HepG2 (cell line): Measurements from ENCODE around the gene OOSP1. TPM values are rescaled to one million over a fixed set of nuclear protein-coding genes. Genes with fewer than 3 reads are reported as not detected.

Source experiments
- ATAC-seq: fragments of 200-7000 bp; cut with Tn5 transposase; 3 replicates; pipeline ENCODE4 v1.9.1; 2020; ENCODE audit warnings: mild to moderate bottlenecking, moderate library complexity
- BruUV-seq: library from RNA; stranded (reverse); fragments of 400-500 nt; replicated peaks from 2 replicates; lab custom pipeline; 2021; lab: Mats Ljungman, UMichigan
- CTCF ChIA-PET: fragments of 300-600 bp; formaldehyde crosslinking; extraction: SDS; loops from one replicate; lab custom pipeline; 2021; ENCODE audit warnings: low total read pairs, inconsistent platforms, low intra/inter-chr PET ratio; lab: Yijun Ruan, JAX
- POLR2A ChIA-PET: fragments of 350-600 bp; sonication (Branson Sonifier 250); formaldehyde crosslinking; loops from one replicate; lab custom pipeline; 2020; ENCODE audit warnings: antibody characterized with exemption, inconsistent platforms; lab: Yijun Ruan, JAX
- DNase-seq: peaks from one replicate; pipeline ENCODE4 v3.0.0-alpha.2; 2015; ENCODE audit warnings: low spot score
- FAIRE-seq: peaks from 3 replicates; lab custom pipeline; 2011; peaks lifted over from hg19 to GRCh38; lab: Jason Lieb, UNC
- H2AFZ ChIP-seq: one replicate; pipeline ENCODE4 v1.6.1; 2011; ENCODE audit warnings: low read length, inconsistent platforms
- H3K27ac ChIP-seq: fragments of 300-600 bp; 3 replicates; pipeline ENCODE4 v1.8.0; 2011; ENCODE audit warnings: mixed run types, mild to moderate bottlenecking, mixed read lengths, low read length, inconsistent platforms; ENCODE audit not compliant: insufficient read depth; ENCODE audit errors: extremely low read length
- H3K27me3 ChIP-seq, 2 experiments: fragments of 200-600 bp in 1 of 2; 2 replicates in 1 of 2; 3 replicates in 1 of 2; pipeline versions ENCODE4 v1.6.0 to v1.8.0; 2011; ENCODE audit warnings: low read length in 2 of 2, mild to moderate bottlenecking in 2 of 2, moderate library complexity in 2 of 2, inconsistent platforms in 1 of 2; ENCODE audit not compliant: insufficient read depth in 2 of 2, control insufficient read depth in 1 of 2
- H3K36me3 ChIP-seq, 2 experiments: fragments of 200-600 bp in 1 of 2; replicated peaks in 1 of 2; 2 replicates in 1 of 2; 3 replicates in 1 of 2; pipeline versions ENCODE4 v1.5.1 to v1.8.0; 2011; ENCODE audit warnings: low read length in 2 of 2, inconsistent platforms in 1 of 2; ENCODE audit not compliant: insufficient read depth in 2 of 2, control insufficient read depth in 1 of 2
- H3K4me1 ChIP-seq: 2 replicates; pipeline ENCODE4 v1.5.1; 2012; ENCODE audit warnings: low read length, inconsistent platforms; ENCODE audit not compliant: insufficient read depth
- H3K4me2 ChIP-seq: 2 replicates; pipeline ENCODE4 v1.6.0; 2011; ENCODE audit warnings: low read depth, low read length, inconsistent platforms
- H3K4me3 ChIP-seq, 3 experiments: fragments of 200-600 bp in 1 of 3; sonication (generic), shearing (Covaris generic) in 1 of 3; replicated peaks in 1 of 3; 2 replicates each; pipeline ENCODE4 v1.5.1; 2011 to 2016; ENCODE audit warnings: low read length in 3 of 3, inconsistent platforms in 2 of 3, low read depth in 2 of 3, mild to moderate bottlenecking in 2 of 3, control low read depth in 1 of 3, mixed read lengths in 1 of 3; ENCODE audit not compliant: insufficient read depth in 1 of 3
- H3K79me2 ChIP-seq: one replicate; pipeline ENCODE4 v1.6.1; 2011; ENCODE audit warnings: low read length, inconsistent platforms; ENCODE audit not compliant: insufficient read depth
- H3K9ac ChIP-seq: 2 replicates; pipeline ENCODE4 v1.6.0; 2011; ENCODE audit warnings: mild to moderate bottlenecking, low read depth, low read length, inconsistent platforms; ENCODE audit not compliant: insufficient read depth
- H3K9me3 ChIP-seq: 2 replicates; pipeline ENCODE4 v1.5.1; 2012; ENCODE audit warnings: mild to moderate bottlenecking, low read length
- H4K20me1 ChIP-seq: 2 replicates; pipeline ENCODE4 v1.6.0; 2011; ENCODE audit warnings: inconsistent platforms, mild to moderate bottlenecking, low read length, moderate library complexity; ENCODE audit not compliant: insufficient read depth
- MTF2 ChIP-seq: sonication (generic); formaldehyde crosslinking; IDR thresholded peaks from 2 replicates; pipeline ENCODE4 v1.5.0; 2020; ENCODE audit warnings: missing genetic modification reagents, borderline replicate concordance
- NR2C2 ChIP-seq: sonication (generic); formaldehyde crosslinking; IDR thresholded peaks from 2 replicates; pipeline ENCODE4 v1.4.0; 2020; ENCODE audit warnings: missing genetic modification reagents, mild to moderate bottlenecking, moderate library complexity, borderline replicate concordance
- SP2 ChIP-seq: sonication (generic); formaldehyde crosslinking; IDR thresholded peaks from 2 replicates; pipeline ENCODE4 v1.5.1; 2020; ENCODE audit warnings: mild to moderate bottlenecking, missing genetic modification reagents
- SRSF9 ChIP-seq: fragments of 200-400 bp; formaldehyde crosslinking; IDR thresholded peaks from 2 replicates; pipeline ENCODE4 v1.6.1; 2018; ENCODE audit warnings: borderline replicate concordance, mild to moderate bottlenecking, low read depth, low read length; ENCODE audit not compliant: insufficient read depth, poor library complexity, severe bottlenecking
- ZNF598 ChIP-seq: sonication (generic); formaldehyde crosslinking; IDR thresholded peaks from 2 replicates; pipeline ENCODE4 v1.5.1; 2020; ENCODE audit warnings: mild to moderate bottlenecking, missing genetic modification reagents, borderline replicate concordance
- WGBS: methylation state at CpG from one replicate; pipeline ENCODE4 v1.1.6; 2017; ENCODE audit warnings: low lambda C conversion rate; 5-methylcytosine and 5-hydroxymethylcytosine counted together
- in situ Hi-C: cut with HindIII; loops from 2 replicates; pipeline ENCODE4 v1.10.0; 2017; ENCODE audit warnings: low pct_unique_long_range_greater_than_20kb; ENCODE audit not compliant: extremely low pct_ligation_motif_present
- intact Hi-C: fragments of 100-400 bp; cut with micrococcal nuclease; formaldehyde crosslinking; loops from one replicate; pipeline ENCODE4 v1.10.0; 2022; ENCODE audit not compliant: unreplicated experiment
- polyA plus RNA-seq, 8 experiments: library from polyadenylated mRNA; depleted of rRNA in 3 of 8; stranded (reverse) in 7 of 8; unstranded in 1 of 8; fragments of >200 nt; fragmentation: Illumina TruSeq in 4 of 8; extraction: Trizol in 4 of 8; gene quantifications; 2 replicates each; pipeline versions ENCODE4 v1.2.1 to v1.2.3, GENCODE V29; 2011 to 2016; ENCODE audit warnings: low read depth in 4 of 8, missing spikeins in 1 of 8, mixed read lengths in 1 of 8; ENCODE audit not compliant: insufficient read depth in 1 of 8
- total RNA-seq, 5 experiments: library from RNA; depleted of rRNA; stranded (reverse); fragments of >200 nt; fragmentation: Illumina TruSeq; extraction: Trizol; gene quantifications; 2 replicates each; pipeline ENCODE4 v1.2.3, GENCODE V29; 2016; ENCODE audit warnings: low read depth in 1 of 5
- TF ChIP-seq, protein P1 (sequence below): sonication (generic); formaldehyde crosslinking; IDR thresholded peaks from 2 replicates; pipeline ENCODE4 v1.4.0; 2020; ENCODE audit warnings: mild to moderate bottlenecking, low read depth, missing genetic modification reagents
- TF ChIP-seq, protein P2 (sequence below): sonication (generic); formaldehyde crosslinking; IDR thresholded peaks from 2 replicates; pipeline ENCODE4 v1.8.0; 2022; ENCODE audit warnings: missing genetic modification reagents, mild to moderate bottlenecking, moderate library complexity, borderline replicate concordance

The OOSP1 gene
- total and polyA plus RNA-seq, 2 of the 13 experiments (the other 11 are each of a cell fraction or from before 2014, with no cell fraction given): not detected

DNA sequence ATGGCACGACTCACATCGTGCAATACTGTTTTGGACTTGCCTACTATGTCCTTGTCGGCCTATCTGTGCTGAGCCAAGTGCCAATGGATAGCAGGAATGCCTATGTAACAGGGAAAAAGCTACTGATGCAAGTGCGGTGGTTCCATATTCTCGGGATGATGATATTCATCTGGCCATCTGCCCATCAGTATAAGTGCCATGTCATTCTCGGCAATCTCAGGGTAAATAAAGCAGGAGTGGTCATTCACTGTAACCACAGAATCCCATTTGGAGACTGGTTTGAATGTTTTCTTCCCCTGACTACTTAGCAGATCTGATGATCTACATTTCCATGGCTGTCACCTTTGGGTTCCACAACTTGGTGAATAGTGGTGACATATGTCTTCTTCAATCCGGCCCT is 39.6 kb upstream of the OOSP1 start:
- no peaks in the 10 kb centered on the region for H3K79me2 ChIP-seq
- no TSS peak for BruUV-seq
- DNase-seq (no peak), FAIRE-seq (no peak), ATAC-seq (no peak)
- no peak overlapping the region for H3K4me3 ChIP-seq
- H3K9me3 ChIP-seq: no peaks in the 10 kb centered on the region
- WGBS: 19% methylated on average over 7 of the region's 7 CpGs
- TF ChIP-seq, protein P1, sequence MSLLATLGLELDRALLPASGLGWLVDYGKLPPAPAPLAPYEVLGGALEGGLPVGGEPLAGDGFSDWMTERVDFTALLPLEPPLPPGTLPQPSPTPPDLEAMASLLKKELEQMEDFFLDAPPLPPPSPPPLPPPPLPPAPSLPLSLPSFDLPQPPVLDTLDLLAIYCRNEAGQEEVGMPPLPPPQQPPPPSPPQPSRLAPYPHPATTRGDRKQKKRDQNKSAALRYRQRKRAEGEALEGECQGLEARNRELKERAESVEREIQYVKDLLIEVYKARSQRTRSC (CRISPR knock-in tag): no peak
- TF ChIP-seq SP2 (CRISPR knock-in tag) (no peak), NR2C2 (no peak), ZNF598 (no peak), SRSF9 (no peak), MTF2 (CRISPR knock-in tag) (no peak)
- TF ChIP-seq, protein P2, sequence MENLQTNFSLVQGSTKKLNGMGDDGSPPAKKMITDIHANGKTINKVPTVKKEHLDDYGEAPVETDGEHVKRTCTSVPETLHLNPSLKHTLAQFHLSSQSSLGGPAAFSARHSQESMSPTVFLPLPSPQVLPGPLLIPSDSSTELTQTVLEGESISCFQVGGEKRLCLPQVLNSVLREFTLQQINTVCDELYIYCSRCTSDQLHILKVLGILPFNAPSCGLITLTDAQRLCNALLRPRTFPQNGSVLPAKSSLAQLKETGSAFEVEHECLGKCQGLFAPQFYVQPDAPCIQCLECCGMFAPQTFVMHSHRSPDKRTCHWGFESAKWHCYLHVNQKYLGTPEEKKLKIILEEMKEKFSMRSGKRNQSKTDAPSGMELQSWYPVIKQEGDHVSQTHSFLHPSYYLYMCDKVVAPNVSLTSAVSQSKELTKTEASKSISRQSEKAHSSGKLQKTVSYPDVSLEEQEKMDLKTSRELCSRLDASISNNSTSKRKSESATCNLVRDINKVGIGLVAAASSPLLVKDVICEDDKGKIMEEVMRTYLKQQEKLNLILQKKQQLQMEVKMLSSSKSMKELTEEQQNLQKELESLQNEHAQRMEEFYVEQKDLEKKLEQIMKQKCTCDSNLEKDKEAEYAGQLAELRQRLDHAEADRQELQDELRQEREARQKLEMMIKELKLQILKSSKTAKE (CRISPR knock-in tag): no peak
- ChIA-PET CTCF (no interaction called here), POLR2A (no interaction called here)
- no peak overlapping the region for H3K27ac ChIP-seq
- no peak overlapping the region for H2AFZ ChIP-seq
- H3K36me3 ChIP-seq: no peaks in the 10 kb centered on the region
- H4K20me1 ChIP-seq: no peaks in the 10 kb centered on the region
- no peaks in the 10 kb centered on the region for H3K4me1 ChIP-seq
- H3K9ac ChIP-seq: no peak overlapping the region
- no peak overlapping the region for H3K4me2 ChIP-seq
- H3K27me3 ChIP-seq: no peaks in the 10 kb centered on the region; a peak in 1 of 5 replicates
- in situ Hi-C loops: no loop called here
- intact Hi-C loops: no loop called here
